Rectal smooth muscle tissue (tissue), 1 donor: ENCODE measurements around the gene SUGCT.

ENCODE experiments used
- H3K27ac ChIP-seq: one replicate; pipeline ENCODE4 v1.7.0; 2013; ENCODE audit warnings: low read depth, low read length, inconsistent platforms
- H3K27me3 ChIP-seq: one replicate; pipeline ENCODE4 v1.7.0; 2013; ENCODE audit warnings: low read length; ENCODE audit not compliant: control insufficient read depth, insufficient read depth
- H3K36me3 ChIP-seq: one replicate; pipeline ENCODE4 v1.7.0; 2013; ENCODE audit warnings: low read length; ENCODE audit not compliant: control insufficient read depth, insufficient read depth
- H3K4me1 ChIP-seq: one replicate; pipeline ENCODE4 v1.7.0; 2013; ENCODE audit warnings: low read length; ENCODE audit not compliant: control insufficient read depth, insufficient read depth
- H3K4me3 ChIP-seq: one replicate; pipeline ENCODE4 v1.7.0; 2013; ENCODE audit warnings: low read length
- H3K9ac ChIP-seq: one replicate; pipeline ENCODE4 v1.7.0; 2013; ENCODE audit warnings: low read length

SUGCT gene

DNA sequence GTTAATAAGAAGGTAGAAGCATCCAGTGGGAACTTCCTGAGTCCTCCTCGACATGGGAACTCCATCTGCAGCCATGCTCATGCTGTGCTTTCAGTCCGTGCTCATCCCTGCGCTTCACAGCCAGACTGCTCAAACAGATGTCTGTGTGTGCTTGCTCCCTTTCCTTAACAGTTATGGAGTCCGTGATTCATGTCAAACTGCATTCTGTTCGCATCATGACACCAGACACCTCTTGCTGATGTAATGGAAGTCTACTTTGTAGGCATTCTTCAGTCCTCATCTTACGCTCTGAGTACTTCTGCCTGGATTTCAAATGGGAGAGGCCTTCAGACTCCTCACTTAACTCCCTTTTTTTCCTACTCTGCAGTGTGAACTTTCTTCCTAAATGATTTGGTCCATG, 304.9 kb downstream of the SUGCT start:
- Histone ChIP-seq H3K9ac (no peak overlapping the region), H3K27me3 (no peaks in the 10 kb centered on the region), H3K4me1 (no peaks in the 10 kb centered on the region), H3K4me3 (no peak overlapping the region), H3K36me3 (no peaks in the 10 kb centered on the region), H3K27ac (no peak overlapping the region)

DNA sequence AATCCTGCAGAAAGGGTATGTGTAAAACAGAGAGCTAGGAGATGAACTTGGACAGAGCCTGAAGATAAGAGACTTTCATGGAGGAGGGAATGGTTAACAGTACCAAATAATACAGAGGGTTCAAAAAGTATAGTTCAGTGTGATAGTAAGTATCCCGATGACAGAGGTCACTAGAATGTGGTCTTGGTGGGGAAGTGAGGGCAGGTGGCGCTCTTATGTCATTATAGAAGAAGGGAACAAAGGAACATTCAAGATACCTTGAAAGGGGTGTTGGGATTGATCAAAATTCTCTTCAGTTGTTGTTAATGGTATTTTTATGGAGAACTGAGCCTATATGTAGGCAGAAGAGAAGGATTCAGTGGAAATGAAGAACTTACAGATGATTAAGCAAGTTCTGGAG, 312.5 kb downstream of the SUGCT start:
- no peak overlapping the region for H3K27ac ChIP-seq
- H3K9ac ChIP-seq = no peak overlapping the region
- no peaks in the 10 kb centered on the region for H3K36me3 ChIP-seq
- H3K4me3 ChIP-seq = no peak overlapping the region
- no peaks in the 10 kb centered on the region for H3K27me3 ChIP-seq
- no peaks in the 10 kb centered on the region for H3K4me1 ChIP-seq

DNA sequence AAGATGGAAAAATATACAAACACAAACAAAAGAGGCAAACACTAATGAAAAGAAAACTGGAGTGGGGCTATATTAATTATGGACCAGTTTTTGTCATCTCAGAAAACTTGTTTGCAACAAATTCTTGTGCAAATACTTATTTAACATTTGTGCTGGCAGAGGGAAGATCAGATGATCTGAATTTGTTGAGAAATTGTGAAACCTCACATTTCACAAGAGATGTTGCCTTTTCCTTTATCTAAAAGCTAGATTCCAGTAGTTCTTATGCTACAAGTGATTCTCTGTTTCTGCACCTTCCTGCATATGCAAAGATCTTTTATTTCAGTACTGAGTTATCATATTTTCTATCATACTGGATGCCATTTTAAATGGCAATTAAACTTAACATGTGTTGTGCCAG, 320.7 kb downstream of the SUGCT start:
- H3K27me3 ChIP-seq = no peaks in the 10 kb centered on the region
- no peak overlapping the region for H3K4me3 ChIP-seq
- H3K9ac ChIP-seq = no peak overlapping the region

DNA sequence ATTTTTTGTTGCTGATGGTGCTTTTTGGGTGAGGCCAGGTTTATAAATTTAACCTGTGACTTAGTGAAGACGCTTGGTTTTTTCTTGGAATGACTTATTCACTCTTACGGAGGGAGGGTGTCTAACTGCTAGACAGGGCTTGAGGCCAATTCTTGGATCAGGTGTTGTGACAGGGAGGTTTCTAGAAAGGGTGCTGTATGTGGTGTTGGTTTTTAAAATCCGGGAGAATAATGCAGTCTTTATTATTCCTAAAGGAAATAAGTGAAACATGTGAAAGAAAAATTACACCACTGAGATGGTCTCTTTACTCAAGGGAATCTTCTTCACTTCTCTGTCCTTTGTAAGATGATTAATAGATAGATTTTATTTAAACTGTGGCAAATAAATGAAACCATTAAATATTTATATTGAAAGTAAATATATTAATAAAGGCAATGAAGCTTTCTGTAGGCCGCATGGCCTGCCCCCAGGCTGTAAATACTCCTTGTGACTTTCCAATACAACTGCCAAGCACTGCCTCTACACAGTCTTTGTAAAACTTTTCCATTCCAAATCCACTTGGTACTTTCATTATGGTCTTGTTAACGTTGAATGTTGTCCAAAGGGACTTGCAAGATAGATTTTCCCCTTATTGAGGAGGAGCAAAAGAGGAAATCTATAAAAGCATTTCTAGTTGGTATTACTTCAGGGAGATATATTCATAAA, 323.1 kb downstream of the SUGCT start:
- Histone ChIP-seq H3K27ac (no peak overlapping the region), H3K4me1 (no peaks in the 10 kb centered on the region), H3K36me3 (no peaks in the 10 kb centered on the region), H3K4me3 (no peak overlapping the region), H3K9ac (no peak overlapping the region), H3K27me3 (no peaks in the 10 kb centered on the region)

More for the DNA sequence above, 320.7 kb downstream of the SUGCT start:
- H3K36me3 ChIP-seq = no peaks in the 10 kb centered on the region
- no peaks in the 10 kb centered on the region for H3K4me1 ChIP-seq
- H3K27ac ChIP-seq = no peak overlapping the region

DNA sequence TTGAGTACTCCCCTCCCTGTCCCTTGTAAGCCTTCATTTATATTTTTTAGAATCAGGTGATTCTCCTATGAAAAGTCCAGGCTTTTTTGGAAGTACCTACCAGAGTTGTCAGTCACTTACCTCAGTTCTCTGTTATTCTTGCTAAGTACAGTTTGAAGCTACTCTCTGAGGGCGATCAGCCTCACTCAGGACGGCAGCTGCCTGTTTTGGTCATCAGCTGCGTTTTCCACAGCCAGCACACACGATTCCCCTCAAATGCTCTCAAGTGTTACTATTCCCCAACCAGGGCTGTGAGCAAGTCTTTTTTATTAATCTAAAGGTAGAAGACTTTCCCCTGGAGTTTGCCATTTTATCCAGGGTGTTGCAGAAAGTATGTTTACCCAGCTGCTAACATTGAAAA, 328.6 kb downstream of the SUGCT start:
- Histone ChIP-seq H3K27ac (peak overlapping the region; percentile 16), H3K27me3 (no peaks in the 10 kb centered on the region), H3K36me3 (no peaks in the 10 kb centered on the region), H3K9ac (no peak overlapping the region), H3K4me1 (no peaks in the 10 kb centered on the region), H3K4me3 (no peak overlapping the region)

DNA sequence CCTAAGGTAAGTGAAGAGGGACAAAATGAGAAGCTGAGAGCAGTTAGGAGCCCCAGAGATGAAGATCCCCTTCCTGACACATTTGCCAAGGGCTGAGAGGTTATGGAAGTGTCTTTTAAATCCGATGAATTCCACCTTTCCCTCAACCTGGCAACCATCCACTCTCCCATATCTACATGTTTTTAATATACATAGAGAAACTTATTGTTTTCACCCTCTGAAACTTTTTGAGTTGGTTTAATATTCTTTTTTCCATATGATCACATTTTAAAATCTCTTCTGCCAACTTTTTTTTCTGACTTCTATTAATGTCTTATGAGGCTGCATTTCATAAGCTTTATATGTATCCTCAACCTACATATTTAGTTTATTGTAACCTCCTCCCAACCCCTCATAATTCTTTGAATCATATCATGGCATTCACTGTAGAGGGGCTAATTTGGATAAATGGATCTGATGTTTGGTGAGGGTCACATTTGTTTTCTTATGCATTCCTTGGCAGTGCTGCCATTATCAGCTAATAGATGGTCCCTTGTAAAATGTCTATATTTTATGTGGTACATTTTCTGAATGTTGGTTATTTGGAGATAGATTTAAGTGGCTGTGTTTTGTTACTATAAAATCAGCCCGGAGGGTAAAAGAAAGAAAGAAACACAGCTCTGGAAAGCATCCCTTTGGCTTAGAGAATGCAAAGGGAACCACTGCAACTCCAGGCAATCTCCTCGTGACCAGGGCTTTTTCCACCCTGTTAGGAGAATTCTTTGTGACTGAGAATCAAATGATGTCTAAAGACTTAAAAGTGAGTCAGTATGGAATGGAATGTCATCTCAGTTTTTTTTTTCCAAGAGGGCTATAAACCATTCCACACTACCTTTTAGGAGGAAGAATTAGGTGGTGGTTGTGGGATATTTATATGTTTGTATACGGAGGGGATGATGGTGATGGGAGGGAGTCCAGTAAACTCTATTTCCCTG, 334.4 kb downstream of the SUGCT start:
- no peaks in the 10 kb centered on the region for H3K36me3 ChIP-seq
- H3K9ac ChIP-seq = no peak overlapping the region
- H3K4me1 ChIP-seq = peaks cover 9% of the 10 kb centered on the region
- H3K27ac ChIP-seq = peak overlapping the region; percentile 60
- no peaks in the 10 kb centered on the region for H3K27me3 ChIP-seq
- H3K4me3 ChIP-seq = no peak overlapping the region

DNA sequence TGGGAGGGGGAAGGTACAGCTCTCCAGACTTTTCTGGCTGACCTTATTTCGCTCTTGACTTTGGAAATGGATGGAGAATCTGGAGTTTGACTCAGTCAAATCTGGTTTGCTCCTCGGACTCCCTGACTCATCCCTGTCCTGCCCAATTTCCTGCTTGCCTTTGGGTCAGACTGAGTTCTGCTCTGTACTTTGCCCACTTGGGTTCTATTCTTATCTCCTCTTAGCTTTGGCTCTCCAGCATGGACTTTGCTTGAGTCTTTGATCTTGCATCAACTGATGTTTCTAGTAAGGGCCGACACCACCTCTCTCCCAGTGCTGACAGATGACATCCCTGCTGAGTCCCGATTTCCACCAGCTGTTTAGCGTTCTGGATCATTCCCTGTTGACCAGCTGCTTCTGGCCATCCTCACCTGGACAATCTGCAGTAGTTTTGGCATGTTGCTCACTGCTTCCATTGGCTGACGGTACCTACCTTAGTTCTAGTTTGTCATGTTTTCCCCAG, 335.3 kb downstream of the SUGCT start:
- H3K4me1 ChIP-seq = peaks cover 9% of the 10 kb centered on the region
- H3K4me3 ChIP-seq = no peak overlapping the region
- no peak overlapping the region for H3K9ac ChIP-seq
- H3K27ac ChIP-seq = peak overlapping the region; percentile 60
- no peaks in the 10 kb centered on the region for H3K27me3 ChIP-seq
- no peaks in the 10 kb centered on the region for H3K36me3 ChIP-seq

DNA sequence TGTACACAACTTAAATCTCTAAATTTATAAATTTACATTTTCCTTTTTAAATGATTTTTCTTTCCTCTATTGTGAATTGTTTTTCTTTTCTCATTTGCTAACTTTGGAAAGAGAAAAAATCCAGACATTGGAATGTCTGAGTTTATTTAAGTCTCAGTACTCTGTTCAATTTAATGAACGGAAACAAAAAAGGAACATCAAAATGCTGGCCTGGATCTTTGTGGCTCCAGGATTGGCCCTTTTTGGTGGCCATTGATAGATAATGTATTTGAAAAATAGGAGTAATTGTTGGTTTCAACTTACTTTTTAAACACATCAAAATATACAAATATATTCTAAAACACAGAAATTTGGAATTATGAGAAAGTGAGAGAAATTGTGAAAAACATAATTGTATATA, 336.0 kb downstream of the SUGCT start:
- H3K27ac ChIP-seq = no peak overlapping the region
- H3K27me3 ChIP-seq = no peaks in the 10 kb centered on the region
- H3K4me1 ChIP-seq = peaks cover 9% of the 10 kb centered on the region

DNA sequence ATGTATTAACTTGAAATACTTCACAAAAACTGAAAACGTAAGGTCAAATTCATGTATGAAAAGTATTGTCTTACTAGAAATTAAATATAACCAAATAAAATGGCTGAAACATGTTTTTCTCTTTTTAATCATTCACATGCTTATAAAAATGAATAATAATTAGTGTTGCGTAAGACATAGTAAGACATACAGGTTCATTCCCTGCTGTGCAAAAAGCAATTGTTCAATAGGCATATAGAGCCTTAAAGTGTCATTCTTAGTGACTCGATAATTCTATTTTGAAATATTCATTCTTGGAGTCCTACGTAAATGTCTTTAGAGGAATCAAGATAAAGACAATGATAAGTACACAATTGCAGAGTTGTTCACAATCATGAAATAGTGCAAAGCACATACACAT, 337.1 kb downstream of the SUGCT start:
- peaks cover 9% of the 10 kb centered on the region for H3K4me1 ChIP-seq
- no peaks in the 10 kb centered on the region for H3K36me3 ChIP-seq
- H3K4me3 ChIP-seq = no peak overlapping the region
- no peak overlapping the region for H3K9ac ChIP-seq
- H3K27ac ChIP-seq = no peak overlapping the region
- no peaks in the 10 kb centered on the region for H3K27me3 ChIP-seq

More for the DNA sequence above, 336.0 kb downstream of the SUGCT start:
- H3K36me3 ChIP-seq = no peaks in the 10 kb centered on the region
- H3K4me3 ChIP-seq = no peak overlapping the region
- H3K9ac ChIP-seq = no peak overlapping the region

DNA sequence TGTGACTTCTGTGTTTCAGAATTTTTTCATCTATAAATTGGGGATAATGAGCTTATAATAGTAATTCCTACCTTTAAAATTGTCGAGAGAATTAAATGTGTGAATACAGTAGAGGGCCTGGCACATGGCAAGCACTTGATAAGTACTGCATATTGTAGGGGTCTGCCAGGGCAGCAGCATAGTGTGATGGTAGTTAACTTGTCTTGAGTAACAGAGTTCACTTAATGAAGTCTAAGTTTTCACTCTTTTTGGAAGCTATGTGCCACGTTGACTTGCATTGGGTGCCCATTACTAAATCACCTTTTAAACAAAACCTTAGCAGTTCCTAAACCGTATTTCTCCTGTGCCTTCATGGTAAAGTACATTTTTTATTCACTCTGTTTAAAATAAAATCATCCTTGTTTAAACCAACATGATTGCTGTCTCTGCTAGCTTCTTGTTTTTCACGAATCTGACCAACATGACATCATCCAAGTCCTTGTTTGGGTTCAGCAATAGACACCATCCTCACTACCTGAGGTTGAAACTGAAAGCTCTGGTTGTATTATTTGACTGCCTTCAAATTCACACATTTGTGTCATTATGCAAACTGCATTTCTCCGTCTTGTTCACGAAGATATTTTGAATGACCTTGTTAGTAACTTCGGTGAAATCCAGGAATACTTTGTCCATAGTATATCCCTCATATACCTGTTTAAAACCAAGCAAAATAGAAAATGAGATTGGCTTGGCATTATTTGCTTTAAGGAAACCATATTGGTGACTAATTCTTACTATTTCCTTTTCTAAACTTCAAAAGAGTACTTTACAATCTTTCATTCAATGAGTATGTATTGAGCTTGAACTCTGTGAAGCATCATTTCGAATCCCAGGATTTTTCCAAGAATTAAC, 340.2 kb downstream of the SUGCT start:
- Histone ChIP-seq H3K4me3 (no peak overlapping the region), H3K4me1 (peaks cover 4% of the 10 kb centered on the region), H3K27me3 (no peaks in the 10 kb centered on the region), H3K9ac (no peak overlapping the region), H3K36me3 (no peaks in the 10 kb centered on the region), H3K27ac (no peak overlapping the region)

DNA sequence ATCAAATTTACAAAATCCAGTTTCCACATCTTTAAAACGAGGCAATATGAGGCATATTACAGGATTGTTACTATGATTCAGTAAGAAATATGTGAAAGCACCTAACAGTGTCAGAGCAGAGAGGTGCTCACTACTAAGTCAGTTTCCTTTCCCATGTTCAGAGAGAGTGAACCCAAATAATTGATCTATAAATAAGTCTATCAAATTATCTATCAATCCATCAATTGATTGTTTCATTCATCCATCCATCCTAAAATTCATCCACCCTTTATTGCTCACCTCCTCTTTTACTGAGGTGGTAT, 340.8 kb downstream of the SUGCT start:
- H3K36me3 ChIP-seq = no peaks in the 10 kb centered on the region
- H3K27me3 ChIP-seq = no peaks in the 10 kb centered on the region
- no peak overlapping the region for H3K4me3 ChIP-seq
- no peak overlapping the region for H3K27ac ChIP-seq
- no peaks in the 10 kb centered on the region for H3K4me1 ChIP-seq
- H3K9ac ChIP-seq = no peak overlapping the region

DNA sequence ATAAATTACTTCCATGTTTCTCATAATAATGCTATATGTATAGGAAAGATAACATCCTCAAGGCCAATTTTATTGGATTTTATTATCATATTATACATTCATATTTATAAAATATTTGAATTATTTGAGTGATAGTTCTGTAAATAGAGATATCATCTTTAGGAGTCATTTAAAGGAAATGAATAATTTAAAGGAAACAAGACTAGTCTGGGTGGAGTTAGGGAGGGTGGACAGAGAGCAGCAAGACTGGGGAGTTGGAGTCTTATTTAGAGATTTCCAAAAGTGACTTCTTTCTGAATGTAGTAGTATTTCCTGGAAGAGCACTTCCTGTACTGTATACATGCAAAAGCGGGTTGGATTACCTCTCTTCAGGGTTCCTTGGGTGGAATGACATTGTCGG, 342.3 kb downstream of the SUGCT start:
- Histone ChIP-seq H3K4me3 (no peak overlapping the region), H3K4me1 (no peaks in the 10 kb centered on the region), H3K27ac (no peak overlapping the region), H3K36me3 (no peaks in the 10 kb centered on the region), H3K27me3 (no peaks in the 10 kb centered on the region), H3K9ac (no peak overlapping the region)
